ENCODE results near the gene ADAM8. TPM values are rescaled to one million over a fixed set of nuclear protein-coding genes. Genes with fewer than 3 reads are reported as not detected.

ADAM8 gene
- polyA plus RNA-seq, 1 of the 3 experiments (the other 2 are of a cell fraction), result 1.7 TPM

GRCh38 chr10:133285217-133285616, 8.5 kb upstream of the ADAM8 start:
- DNase-seq, result no peak
- ChIA-PET CTCF (interaction anchor here (0.8 kb wide), 1 partner anchor 44 kb away, joined by 3 read pairs; no protein-coding TSS in a partner anchor), POLR2A (no interaction called here)
- Histone ChIP-seq H2AFZ (ENCODE audit: low read depth) (no peak overlapping the region), H3K27ac (ENCODE audit: low read depth in 2 of 2, low read length in 1 of 2) (no peak overlapping the region), H3K36me3 (replicated peaks in 1 of 2; ENCODE audit: control insufficient read depth in 1 of 2, insufficient read depth in 2 of 2, low read length in 1 of 2) (peaks cover 13 to 86% of the 10 kb centered on the region in 2 experiments), H3F3A (replicated peaks; ENCODE audit: insufficient read depth) (no peaks in the 10 kb centered on the region), H3K9me3 (no peaks in the 10 kb centered on the region), H3K4me3 (ENCODE audit: low read depth in 2 of 2, low read length in 1 of 2) (no peak overlapping the region), H3K9ac (no peak overlapping the region), H4K20me1 (ENCODE audit: insufficient read depth) (no peaks in the 10 kb centered on the region), H3K79me2 (ENCODE audit: insufficient read depth) (no peaks in the 10 kb centered on the region), H3K4me2 (no peak overlapping the region), H3K4me1 (ENCODE audit: control insufficient read depth in 1 of 2, insufficient read depth in 2 of 2, low read depth in 1 of 2, low read length in 1 of 2) (no peaks in the 10 kb centered on the region), H3K27me3 (ENCODE audit: insufficient read depth) (no peaks in the 10 kb centered on the region), H3K9me2 (no peaks in the 10 kb centered on the region)
- 89% methylated on average over 11 of the region's 36 CpGs for WGBS (ENCODE audit: low lambda C conversion rate)
- TF ChIP-seq TCF12 (IDR thresholded peaks at IDR 0.05) (no peak), CTCF (IDR thresholded peaks at IDR 0.05) (no peak), GATA2 (CRISPR knock-in tag; IDR thresholded peaks at IDR 0.05) (no peak), EZH2phosphoT487 (IDR thresholded peaks at IDR 0.05; ENCODE audit: borderline replicate concordance, low read depth) (no peak), TEAD4 (IDR thresholded peaks at IDR 0.05; ENCODE audit: borderline replicate concordance, insufficient read depth) (no peak), YY1 (IDR thresholded peaks at IDR 0.05; ENCODE audit: low read depth) (no peak), ELF1 (IDR thresholded peaks at IDR 0.05) (no peak), PBX3 (IDR thresholded peaks at IDR 0.05) (no peak), SIN3A (IDR thresholded peaks at IDR 0.05; ENCODE audit: borderline replicate concordance, low read depth, low read length) (no peak), FOXJ3 (CRISPR knock-in tag; IDR thresholded peaks at IDR 0.05) (no peak), MEF2A (IDR thresholded peaks at IDR 0.05; ENCODE audit: borderline replicate concordance, low read depth) (no peak), GABPA (IDR thresholded peaks at IDR 0.05; ENCODE audit: low read depth) (no peak)
- TF ChIP-seq, protein P1, sequence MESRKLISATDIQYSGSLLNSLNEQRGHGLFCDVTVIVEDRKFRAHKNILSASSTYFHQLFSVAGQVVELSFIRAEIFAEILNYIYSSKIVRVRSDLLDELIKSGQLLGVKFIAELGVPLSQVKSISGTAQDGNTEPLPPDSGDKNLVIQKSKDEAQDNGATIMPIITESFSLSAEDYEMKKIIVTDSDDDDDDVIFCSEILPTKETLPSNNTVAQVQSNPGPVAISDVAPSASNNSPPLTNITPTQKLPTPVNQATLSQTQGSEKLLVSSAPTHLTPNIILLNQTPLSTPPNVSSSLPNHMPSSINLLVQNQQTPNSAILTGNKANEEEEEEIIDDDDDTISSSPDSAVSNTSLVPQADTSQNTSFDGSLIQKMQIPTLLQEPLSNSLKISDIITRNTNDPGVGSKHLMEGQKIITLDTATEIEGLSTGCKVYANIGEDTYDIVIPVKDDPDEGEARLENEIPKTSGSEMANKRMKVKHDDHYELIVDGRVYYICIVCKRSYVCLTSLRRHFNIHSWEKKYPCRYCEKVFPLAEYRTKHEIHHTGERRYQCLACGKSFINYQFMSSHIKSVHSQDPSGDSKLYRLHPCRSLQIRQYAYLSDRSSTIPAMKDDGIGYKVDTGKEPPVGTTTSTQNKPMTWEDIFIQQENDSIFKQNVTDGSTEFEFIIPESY (IDR thresholded peaks at IDR 0.05; ENCODE audit: borderline replicate concordance, low read depth), result no peak

DNA sequence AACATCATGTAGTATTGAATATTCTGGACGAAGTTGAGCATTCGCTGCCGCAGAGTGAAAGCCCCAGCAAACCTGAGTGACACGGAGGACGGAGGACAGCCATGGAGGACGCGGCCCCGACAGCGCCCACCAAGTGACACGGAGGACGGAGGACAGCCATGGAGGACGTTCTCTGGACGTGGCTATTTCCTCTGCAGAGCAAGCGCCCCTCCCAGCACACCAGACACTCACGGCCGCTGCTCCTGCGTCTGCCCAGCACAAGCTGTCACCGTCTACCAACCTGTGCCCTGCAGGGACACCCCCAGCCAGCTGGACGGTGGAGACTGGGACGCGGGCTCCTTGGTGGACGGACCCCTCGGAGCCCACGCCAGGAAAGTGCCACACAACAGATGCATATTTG, 7.3 kb upstream of the ADAM8 start:
- Histone ChIP-seq H3K36me3 (replicated peaks in 1 of 2; ENCODE audit: control insufficient read depth in 1 of 2, insufficient read depth in 2 of 2, low read length in 1 of 2) (peaks cover 10 to 85% of the 10 kb centered on the region in 2 experiments), H3K27ac (ENCODE audit: low read depth in 2 of 2, low read length in 1 of 2) (no peak overlapping the region), H3F3A (replicated peaks; ENCODE audit: insufficient read depth) (no peaks in the 10 kb centered on the region), H4K20me1 (ENCODE audit: insufficient read depth) (no peaks in the 10 kb centered on the region), H3K9me2 (no peaks in the 10 kb centered on the region), H3K27me3 (ENCODE audit: insufficient read depth) (no peaks in the 10 kb centered on the region), H2AFZ (ENCODE audit: low read depth) (no peak overlapping the region), H3K79me2 (ENCODE audit: insufficient read depth) (no peaks in the 10 kb centered on the region), H3K9ac (no peak overlapping the region), H3K4me1 (ENCODE audit: control insufficient read depth in 1 of 2, insufficient read depth in 2 of 2, low read depth in 1 of 2, low read length in 1 of 2) (no peaks in the 10 kb centered on the region), H3K4me2 (no peak overlapping the region), H3K4me3 (ENCODE audit: low read depth in 2 of 2, low read length in 1 of 2) (no peak overlapping the region), H3K9me3 (no peaks in the 10 kb centered on the region)
- no peak for DNase-seq
- WGBS (ENCODE audit: low lambda C conversion rate), result 98% methylated on average over 22 of the region's 24 CpGs
- ChIA-PET CTCF (interaction anchor here (1.3 to 1.4 kb wide), 2 partner anchors 9 to 24 kb away, joined by 4 to 5 read pairs; no protein-coding TSS in a partner anchor), POLR2A (no interaction called here)
- TF ChIP-seq EZH2phosphoT487 (IDR thresholded peaks at IDR 0.05; ENCODE audit: borderline replicate concordance, low read depth) (no peak), CHD2 (IDR thresholded peaks at IDR 0.05; ENCODE audit: low read length, partially characterized antibody) (no peak), GABPA (IDR thresholded peaks at IDR 0.05; ENCODE audit: low read depth) (no peak)
